HUES64 (cell line): ENCODE results near the gene HYDIN.
"Not testable (repeated sequence)": the region's sequence is repeated elsewhere in the genome, so short reads cannot be mapped to it uniquely, and the experiment has no call there.

Experiments
- H3K27ac ChIP-seq: 2 replicates; pipeline ENCODE4 v1.7.0; 2013; ENCODE audit warnings: low read depth, low read length, inconsistent platforms
- H3K27me3 ChIP-seq: 2 replicates; pipeline ENCODE4 v1.6.1; 2013; ENCODE audit warnings: mild to moderate bottlenecking, low read length; ENCODE audit not compliant: insufficient read depth
- H3K36me3 ChIP-seq: 2 replicates; pipeline ENCODE4 v1.6.1; 2013; ENCODE audit warnings: mild to moderate bottlenecking, low read length; ENCODE audit not compliant: insufficient read depth
- H3K4me1 ChIP-seq: 2 replicates; pipeline ENCODE4 v1.6.1; 2013; ENCODE audit warnings: mild to moderate bottlenecking, low read length, moderate library complexity; ENCODE audit not compliant: insufficient read depth
- H3K4me3 ChIP-seq: 2 replicates; pipeline ENCODE4 v1.5.1; 2013; ENCODE audit warnings: mild to moderate bottlenecking, low read length, moderate library complexity
- H3K9ac ChIP-seq: 2 replicates; pipeline ENCODE4 v1.6.1; 2013; ENCODE audit warnings: mild to moderate bottlenecking, low read depth, low read length
- H3K9me3 ChIP-seq: 2 replicates; pipeline ENCODE4 v1.6.1; 2013; ENCODE audit warnings: low read depth, low read length; ENCODE audit not compliant: insufficient read depth
- WGBS: fragments of 150-250, 120-280 bp; methylation state at CpG from one replicate; pipeline ENCODE4 v1.1.7; 2013; ENCODE audit warnings: missing lambda C conversion rate; 5-methylcytosine and 5-hydroxymethylcytosine counted together

Gene HYDIN

GRCh38 chr16:71188956-71189712 lies 41.4 kb downstream of the HYDIN start:
- H3K27ac ChIP-seq: no peak overlapping the region
- no peak overlapping the region for H3K4me3 ChIP-seq
- 95% methylated on average over 8 of the region's 9 CpGs for WGBS
- H3K4me1 ChIP-seq: no peaks in the 10 kb centered on the region
- no peaks in the 10 kb centered on the region for H3K9me3 ChIP-seq
- no peaks in the 10 kb centered on the region for H3K27me3 ChIP-seq
- no peaks in the 10 kb centered on the region for H3K36me3 ChIP-seq
- H3K9ac ChIP-seq: no peak overlapping the region

GRCh38 chr16:71185347-71185746 lies 45.2 kb downstream of the HYDIN start:
- WGBS: 100% methylated on average over 1 of the region's 1 CpG
- H3K27me3 ChIP-seq: no peaks in the 10 kb centered on the region
- no peaks in the 10 kb centered on the region for H3K4me1 ChIP-seq
- no peak overlapping the region for H3K27ac ChIP-seq
- peaks cover 15% of the 10 kb centered on the region for H3K9me3 ChIP-seq
- no peak overlapping the region for H3K4me3 ChIP-seq
- no peaks in the 10 kb centered on the region for H3K36me3 ChIP-seq
- H3K9ac ChIP-seq: no peak overlapping the region

GRCh38 chr16:71179569-71179968 lies 51.0 kb downstream of the HYDIN start:
- Histone ChIP-seq H3K27me3 (no peaks in the 10 kb centered on the region), H3K9me3 (peaks cover 15% of the 10 kb centered on the region)
- WGBS: 98% methylated on average over 3 of the region's 3 CpGs

GRCh38 chr16:71172481-71173207 lies 57.9 kb downstream of the HYDIN start:
- Histone ChIP-seq H3K9ac (no peak overlapping the region), H3K4me3 (no peak overlapping the region), H3K27me3 (no peaks in the 10 kb centered on the region), H3K36me3 (no peaks in the 10 kb centered on the region), H3K4me1 (no peaks in the 10 kb centered on the region), H3K27ac (no peak overlapping the region), H3K9me3 (no peaks in the 10 kb centered on the region)
- 90% methylated on average over 6 of the region's 6 CpGs for WGBS

More at GRCh38 chr16:71179569-71179968, 51.0 kb downstream of the HYDIN start:
- no peak overlapping the region for H3K27ac ChIP-seq
- no peaks in the 10 kb centered on the region for H3K4me1 ChIP-seq
- no peak overlapping the region for H3K9ac ChIP-seq
- H3K36me3 ChIP-seq: no peaks in the 10 kb centered on the region
- H3K4me3 ChIP-seq: no peak overlapping the region

GRCh38 chr16:71161007-71161406 lies 69.5 kb downstream of the HYDIN start:
- H3K27me3 ChIP-seq, H3K4me1 ChIP-seq, H3K4me3 ChIP-seq, H3K9me3 ChIP-seq, H3K9ac ChIP-seq, H3K36me3 ChIP-seq, H3K27ac ChIP-seq: not testable (repeated sequence)
- WGBS: 97% methylated on average over 6 of the region's 8 CpGs

- WGBS: 88% methylated on average over 1 of the region's 2 CpGs
Measured at GRCh38 chr16:71157278-71157677, 73.2 kb downstream of the HYDIN start.

GRCh38 chr16:71153329-71153728 lies 77.2 kb downstream of the HYDIN start:
- not testable (repeated sequence) for H3K4me1 ChIP-seq, H3K9ac ChIP-seq, H3K36me3 ChIP-seq, H3K4me3 ChIP-seq, H3K27me3 ChIP-seq, H3K9me3 ChIP-seq
- no CpG with 5 or more reads among the region's 6 CpGs for WGBS
- H3K27ac ChIP-seq: peak overlapping the region; percentile 57; the same call in 1 of the 2 replicates

More at GRCh38 chr16:71157278-71157677, 73.2 kb downstream of the HYDIN start:
- H3K27ac ChIP-seq, H3K4me3 ChIP-seq, H3K4me1 ChIP-seq, H3K9me3 ChIP-seq, H3K36me3 ChIP-seq, H3K27me3 ChIP-seq, H3K9ac ChIP-seq: not testable (repeated sequence)

GRCh38 chr16:71151654-71152053 lies 78.9 kb downstream of the HYDIN start:
- H3K36me3 ChIP-seq, H3K9me3 ChIP-seq, H3K4me1 ChIP-seq, H3K4me3 ChIP-seq, H3K27me3 ChIP-seq, H3K27ac ChIP-seq, H3K9ac ChIP-seq: not testable (repeated sequence)
- no CpG with 5 or more reads among the region's 2 CpGs for WGBS

GRCh38 chr16:71143246-71143645 lies 87.3 kb downstream of the HYDIN start:
- not testable (repeated sequence) for H3K27me3 ChIP-seq, H3K4me3 ChIP-seq
- no CpG with 5 or more reads among the region's 2 CpGs for WGBS

GRCh38 chr16:71110565-71110964 lies 120.0 kb downstream of the HYDIN start:
- WGBS: 82% methylated on average over 1 of the region's 3 CpGs
- not testable (repeated sequence) for H3K9me3 ChIP-seq, H3K4me1 ChIP-seq, H3K9ac ChIP-seq, H3K27me3 ChIP-seq, H3K36me3 ChIP-seq, H3K4me3 ChIP-seq, H3K27ac ChIP-seq

More at GRCh38 chr16:71143246-71143645, 87.3 kb downstream of the HYDIN start:
- H3K9me3 ChIP-seq, H3K4me1 ChIP-seq, H3K9ac ChIP-seq, H3K36me3 ChIP-seq, H3K27ac ChIP-seq: not testable (repeated sequence)

- WGBS: no CpG with 5 or more reads among the region's 3 CpGs
- H3K4me3 ChIP-seq: not testable (repeated sequence)
Measured at GRCh38 chr16:71109656-71110208, 120.8 kb downstream of the HYDIN start.

More at GRCh38 chr16:71109656-71110208, 120.8 kb downstream of the HYDIN start:
- H3K36me3 ChIP-seq, H3K27me3 ChIP-seq, H3K9ac ChIP-seq, H3K4me1 ChIP-seq, H3K9me3 ChIP-seq, H3K27ac ChIP-seq: not testable (repeated sequence)
